Activated T-cell treated with anti-CD3 and anti-CD28 coated beads for 24 hours (primary cell): ENCODE data around the gene GPRIN3.

Experiments used
- DNase-seq: peaks from one replicate; pipeline ENCODE4 v3.0.0-alpha.2; 2020; ENCODE audit warnings: low read depth

Gene GPRIN3

DNA sequence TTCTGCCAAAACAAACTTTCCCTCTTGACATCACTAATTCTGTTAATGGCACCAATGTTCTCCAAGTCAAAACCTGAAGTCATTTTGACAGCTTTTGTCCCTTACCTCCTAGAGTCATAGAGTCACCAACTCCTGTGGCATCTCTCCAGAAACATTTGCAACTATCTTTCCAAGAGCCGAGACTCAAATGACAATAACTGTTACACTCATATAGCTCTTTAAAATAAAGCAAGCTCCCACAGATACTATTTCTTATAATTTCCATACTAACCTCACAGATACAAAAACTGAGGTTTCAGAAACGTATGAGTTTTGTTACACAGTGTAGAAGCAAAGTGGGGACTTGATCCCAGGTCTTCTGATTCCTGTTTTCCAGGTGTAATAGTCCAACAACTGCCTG is 18.3 kb downstream of the GPRIN3 start:
- no peak for DNase-seq

DNA sequence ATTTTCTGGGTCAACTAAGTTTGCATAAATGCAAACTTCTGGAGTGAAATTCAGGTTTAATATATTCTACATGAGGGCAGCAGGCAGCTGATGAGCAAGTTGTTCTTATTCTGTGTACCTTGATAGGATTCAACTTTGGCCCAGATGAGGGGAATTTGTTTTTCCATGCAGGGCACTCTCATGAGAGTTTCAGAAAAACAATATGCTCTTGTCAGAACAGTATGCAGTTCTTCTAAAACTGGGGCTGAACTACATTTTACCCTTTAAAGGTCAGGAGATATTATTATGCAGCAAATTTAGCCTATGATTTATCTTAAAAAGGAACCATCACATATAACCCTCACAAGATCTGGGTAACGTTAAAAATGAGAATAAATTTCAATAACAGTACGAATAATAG is 19.2 kb downstream of the GPRIN3 start:
- no peak for DNase-seq

DNA sequence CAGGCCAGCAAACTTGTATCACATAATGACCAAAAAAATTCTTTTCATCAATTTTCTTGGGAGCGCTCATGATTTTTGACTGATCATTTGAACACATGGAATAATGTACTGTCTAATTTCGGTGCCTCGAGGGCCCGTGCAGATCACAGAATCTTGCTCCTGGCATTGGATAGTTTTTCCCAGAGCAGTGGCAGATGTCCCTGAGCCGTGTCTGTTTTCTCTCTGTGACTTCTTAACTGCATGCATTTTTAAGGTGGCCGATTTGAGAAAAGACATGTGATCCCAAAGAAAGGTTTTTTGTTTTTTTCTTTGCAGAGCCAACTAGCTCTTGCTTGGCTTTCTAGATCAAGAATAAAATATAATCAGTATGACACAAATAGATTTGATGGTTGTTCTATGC is 19.7 kb downstream of the GPRIN3 start:
- DNase-seq, result no peak

DNA sequence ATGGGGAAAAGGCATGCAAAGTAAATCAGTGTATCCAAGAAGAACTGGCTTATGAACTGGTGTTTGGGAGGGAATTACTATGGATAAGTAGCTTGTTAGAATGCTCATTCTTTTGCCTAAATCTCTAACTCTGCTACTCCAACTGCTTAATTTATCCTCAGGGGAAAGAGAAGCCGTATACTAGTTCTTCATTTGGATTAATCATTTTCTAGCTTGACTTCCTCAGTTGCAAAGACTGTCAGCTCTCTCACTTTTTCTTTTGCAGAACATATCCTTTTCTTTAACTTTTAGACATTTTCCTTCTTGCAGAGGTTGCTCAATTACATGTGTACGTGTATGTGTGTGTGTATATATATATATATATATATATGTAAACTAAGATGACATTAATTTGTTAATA is 21.9 kb downstream of the GPRIN3 start:
- no peak for DNase-seq

- DNase-seq, result no peak
Observed at GRCh38 chr4:89284828-89285227, 22.8 kb downstream of the GPRIN3 start.

- no peak for DNase-seq
Observed at GRCh38 chr4:89284020-89284424, 23.6 kb downstream of the GPRIN3 start.

DNA sequence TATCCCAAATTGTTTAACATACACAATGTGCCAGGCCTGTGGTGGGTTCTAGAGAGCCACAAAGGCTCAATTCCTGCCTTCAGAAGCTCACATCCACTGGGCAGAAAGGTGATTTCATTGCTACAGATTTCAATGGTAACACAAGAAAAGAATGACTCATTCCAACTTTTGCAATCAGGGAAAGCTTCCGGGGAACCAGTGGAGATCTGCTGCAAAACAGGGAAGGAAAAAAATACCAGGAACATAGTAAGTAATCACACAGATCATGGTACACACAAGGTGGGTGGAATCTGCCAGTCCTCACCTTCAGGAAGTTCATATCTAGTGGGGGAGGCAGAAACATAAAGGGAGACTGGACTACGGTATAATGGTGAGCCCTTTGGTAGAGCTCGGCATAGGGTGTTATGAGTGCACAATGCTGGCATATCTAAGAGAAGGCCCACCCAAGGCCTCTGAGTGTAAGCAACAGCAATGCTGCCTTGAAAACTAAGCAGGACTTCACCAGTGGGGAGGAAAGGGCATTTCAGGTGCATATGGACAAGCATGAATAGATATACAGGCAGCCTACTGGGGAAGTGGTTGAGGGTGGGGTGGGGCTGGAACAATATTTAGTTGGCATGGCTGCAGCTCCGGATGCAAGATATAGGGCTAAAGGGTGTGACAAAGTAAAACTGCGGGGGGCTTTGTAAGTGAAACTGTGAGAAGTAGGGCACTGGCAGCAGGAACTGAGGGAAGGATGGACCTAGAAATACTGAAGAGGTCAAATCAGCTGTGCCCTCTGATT is 24.2 kb downstream of the GPRIN3 start:
- DNase-seq, result no peak

DNA sequence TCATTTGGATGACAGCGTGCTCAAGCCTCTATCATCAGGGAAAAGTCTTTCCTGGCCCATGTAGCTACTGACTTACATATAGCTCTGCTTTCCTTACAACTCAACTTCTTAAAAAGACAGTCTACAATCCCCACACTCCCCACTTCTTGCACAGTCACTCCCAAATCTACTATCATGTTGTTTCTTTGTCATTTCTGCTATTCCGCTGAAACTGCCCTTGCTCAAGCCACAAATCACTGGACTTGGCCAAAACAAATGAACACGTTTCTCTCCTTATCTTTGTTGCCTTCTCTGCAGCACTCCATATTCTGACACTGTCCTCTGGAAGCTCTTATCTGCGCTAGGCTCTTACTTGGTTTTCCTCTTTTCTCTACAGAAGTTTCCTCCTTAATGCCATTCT is 28.2 kb downstream of the GPRIN3 start:
- no peak for DNase-seq

DNA sequence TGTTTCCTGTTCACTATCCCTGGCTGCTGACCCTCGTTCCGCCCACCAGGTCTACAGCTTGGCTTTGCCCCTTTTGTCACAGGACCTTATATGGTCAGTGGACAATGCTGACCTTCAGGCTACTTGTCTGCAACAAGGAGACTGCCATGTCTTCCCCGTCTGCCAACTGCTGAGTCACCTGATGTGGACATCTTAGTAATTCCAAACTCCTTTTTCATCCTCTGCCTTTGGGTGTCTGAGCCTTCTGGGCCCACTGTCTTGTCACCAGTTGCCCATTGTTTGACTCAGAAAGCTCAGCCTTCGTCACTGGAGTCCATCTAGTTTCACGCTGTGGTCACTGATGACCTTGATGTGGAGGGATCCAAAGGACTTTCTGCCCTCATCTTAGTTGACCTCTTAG is 30.2 kb downstream of the GPRIN3 start:
- DNase-seq, result no peak

GRCh38 chr4:89276296-89276695 is 31.3 kb downstream of the GPRIN3 start:
- no peak for DNase-seq

GRCh38 chr4:89275587-89275986 is 32.0 kb downstream of the GPRIN3 start:
- DNase-seq, result no peak

- DNase-seq, result no peak
Observed at GRCh38 chr4:89273741-89274141, 33.9 kb downstream of the GPRIN3 start.

- no peak for DNase-seq
Observed at GRCh38 chr4:89270792-89271191, 36.8 kb downstream of the GPRIN3 start.

- no peak for DNase-seq
Observed at GRCh38 chr4:89269121-89269666, 38.4 kb downstream of the GPRIN3 start.

DNA sequence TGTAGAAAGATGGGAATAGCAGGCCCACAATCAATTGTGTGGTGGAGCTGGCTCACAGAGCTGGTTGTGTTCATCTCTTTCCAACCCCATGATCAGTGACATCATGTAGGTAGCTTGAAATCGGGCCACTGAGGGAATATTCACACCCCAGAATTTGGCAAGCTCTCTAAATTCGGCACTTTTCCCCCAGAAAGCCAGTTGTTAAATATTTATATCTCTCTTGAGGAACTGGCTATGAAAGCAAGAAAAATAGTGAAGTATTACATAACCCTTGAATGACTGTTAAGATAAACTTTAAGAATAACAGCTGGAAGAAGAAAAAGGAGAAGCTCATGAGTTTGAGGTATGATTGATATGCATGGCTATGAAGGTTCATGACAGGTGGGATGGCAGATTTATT is 38.9 kb downstream of the GPRIN3 start:
- no peak for DNase-seq

- DNase-seq, result no peak
Observed at GRCh38 chr4:89267846-89268245, 39.8 kb downstream of the GPRIN3 start.

DNA sequence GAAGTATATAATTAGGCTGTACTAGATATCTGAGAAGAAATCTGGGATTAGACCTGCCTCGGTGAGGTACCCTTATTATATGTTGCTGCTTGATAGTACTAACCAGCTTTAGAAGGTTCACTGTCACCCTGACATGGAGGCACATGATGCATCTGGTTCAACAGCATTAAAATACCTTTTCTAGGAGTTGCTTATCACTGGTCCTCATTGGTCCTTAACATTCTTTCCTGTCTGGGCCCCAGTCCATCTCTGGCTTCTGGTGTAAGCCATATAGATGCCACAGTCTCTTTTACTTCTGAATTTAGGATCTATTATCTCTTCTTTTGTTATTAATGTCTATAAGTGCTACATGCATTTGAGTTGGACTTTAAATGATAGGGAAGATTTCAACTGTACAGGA is 40.2 kb downstream of the GPRIN3 start:
- DNase-seq, result no peak

DNA sequence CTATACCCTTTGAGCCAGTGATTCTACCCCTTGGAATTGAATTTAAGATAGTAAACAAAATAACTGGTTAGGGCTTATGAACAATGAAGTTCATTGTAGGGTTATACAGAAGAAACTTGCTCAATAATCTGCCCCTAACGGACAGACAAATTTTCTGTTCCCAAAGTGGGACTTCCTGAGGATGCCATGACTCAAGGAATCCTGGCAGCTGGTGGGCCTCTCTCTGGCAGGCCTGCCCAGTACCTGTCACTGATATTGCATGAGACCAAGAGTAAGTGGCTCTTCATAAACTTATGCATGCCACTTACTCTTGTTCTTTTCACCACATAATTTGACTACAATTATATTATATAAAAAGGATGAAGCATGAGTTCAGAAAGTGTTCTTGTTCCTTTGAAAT is 41.5 kb downstream of the GPRIN3 start:
- no peak for DNase-seq

DNA sequence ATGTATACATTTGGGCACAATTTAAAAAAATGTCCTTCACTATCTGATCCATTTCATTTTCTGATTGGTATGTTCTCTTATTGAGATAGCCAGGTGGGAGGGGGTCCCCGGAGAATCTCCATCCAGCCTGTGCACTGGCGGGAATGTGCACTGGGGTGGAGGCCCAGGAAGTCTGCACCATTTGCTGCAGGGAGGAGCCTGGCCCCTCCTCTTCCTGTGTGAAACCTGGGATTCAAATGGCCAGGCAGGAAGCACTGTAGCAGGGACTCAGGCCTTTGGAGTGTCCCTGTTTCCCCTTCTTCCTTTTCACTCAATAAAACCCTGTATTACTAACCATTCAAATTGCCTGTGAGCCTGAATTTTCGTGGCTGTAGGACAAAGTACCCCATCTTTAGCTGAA is 44.3 kb downstream of the GPRIN3 start:
- no peak for DNase-seq

DNA sequence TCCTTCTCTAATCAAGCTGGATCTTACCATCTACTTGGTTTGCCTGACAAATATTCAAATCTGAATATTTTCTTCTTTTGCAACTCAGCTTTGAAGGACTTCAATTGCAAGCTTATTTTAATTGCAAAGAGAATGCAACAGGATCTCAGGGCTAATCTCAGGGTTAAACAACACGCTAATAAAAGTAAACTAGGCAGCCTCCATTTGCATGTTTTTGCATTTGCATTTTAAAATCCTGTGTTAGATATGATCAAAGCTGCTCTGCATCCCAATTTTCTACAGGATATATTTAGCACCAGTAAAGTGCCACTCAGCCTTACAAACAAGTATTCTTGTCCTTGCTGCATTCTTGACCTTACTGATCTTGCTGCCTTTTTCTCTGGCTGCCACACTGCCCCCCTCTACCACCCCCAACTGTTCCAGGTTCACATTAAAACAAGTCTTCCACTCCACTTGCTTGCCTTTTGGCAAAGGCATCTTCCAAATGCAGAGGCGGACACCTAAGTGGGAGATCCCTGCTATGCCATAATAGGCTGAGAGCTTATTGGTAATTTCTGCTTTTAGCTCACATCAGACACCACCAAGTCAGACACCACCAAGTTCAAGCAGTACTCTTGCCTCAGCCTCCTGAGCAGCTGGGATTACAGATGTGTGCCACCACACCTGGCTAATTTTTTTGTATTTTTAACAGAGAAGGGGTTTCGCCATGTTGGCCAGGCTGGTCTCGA is 48.1 kb downstream of the GPRIN3 start:
- DNase-seq, result no peak

DNA sequence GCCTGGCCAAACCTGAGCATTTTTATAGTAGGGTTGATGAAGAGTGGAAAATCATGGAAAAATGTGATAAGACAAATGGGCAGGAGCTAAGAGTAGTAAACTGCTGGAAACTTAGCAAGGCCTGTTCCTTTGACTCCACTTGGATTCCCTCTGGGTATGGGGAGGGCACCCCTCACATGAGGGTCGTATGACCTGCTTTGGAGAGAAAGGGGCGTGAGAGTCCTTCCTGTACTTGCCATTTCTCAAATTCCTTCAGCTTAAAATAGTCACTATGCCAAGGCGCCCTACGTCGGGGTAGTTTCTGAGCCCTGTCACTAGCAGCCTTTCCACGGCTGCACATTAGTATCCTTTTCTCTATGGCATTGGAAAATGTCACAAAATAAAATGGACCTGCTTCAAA is 49.1 kb downstream of the GPRIN3 start:
- DNase-seq, result no peak

- no peak for DNase-seq
Observed at GRCh38 chr4:89257376-89257775, 50.2 kb downstream of the GPRIN3 start.

- DNase-seq, result no peak
Observed at GRCh38 chr4:89256203-89256800, 51.3 kb downstream of the GPRIN3 start.
